HL-60 (cell line): ENCODE data around the gene ANKS1B.

Source experiments
- DNase-seq, 2 experiments: peaks; one replicate each; pipeline ENCODE4 v3.0.0-alpha.2; 2010 to 2020; ENCODE audit warnings: low read depth in 1 of 2, low spot score in 1 of 2
- H3K27ac ChIP-seq: fragments of 250-450 bp; sonication (Bioruptor Pico); replicated peaks from 2 replicates; pipeline ENCODE4 v1.5.1; 2020; ENCODE audit warnings: mild to moderate bottlenecking, moderate library complexity
- H3K27me3 ChIP-seq: fragments of 250-450 bp; sonication (Bioruptor Pico); 2 replicates; pipeline ENCODE4 v1.5.1; 2021; ENCODE audit warnings: mild to moderate bottlenecking, moderate library complexity; ENCODE audit not compliant: insufficient read depth, poor library complexity, severe bottlenecking
- H3K4me3 ChIP-seq: replicated peaks from 2 replicates; pipeline ENCODE4 v1.5.1; 2011; ENCODE audit warnings: mild to moderate bottlenecking, control low read depth, low read length; ENCODE audit not compliant: insufficient read depth
- GABPA ChIP-seq: IDR thresholded peaks from 2 replicates; pipeline ENCODE4 v1.6.1; 2012; ENCODE audit warnings: low read depth
- POLR2AphosphoS5 ChIP-seq: IDR thresholded peaks from 2 replicates; pipeline ENCODE4 v1.6.1; 2012; ENCODE audit warnings: low read depth
- SPI1 ChIP-seq: IDR thresholded peaks from 2 replicates; pipeline ENCODE4 v1.6.1; 2012; ENCODE audit warnings: low read depth, mild to moderate bottlenecking, borderline replicate concordance
- TF ChIP-seq, protein P1 (sequence below): IDR thresholded peaks from one replicate; pipeline ENCODE4 v1.5.1; 2011; ENCODE audit warnings: low read length, control low read depth, inconsistent platforms; ENCODE audit not compliant: insufficient read depth
- TF ChIP-seq, protein P2 (sequence below): IDR thresholded peaks from 2 replicates; pipeline ENCODE4 v1.6.1; 2012; ENCODE audit warnings: low read depth; ENCODE audit not compliant: insufficient replicate concordance

The ANKS1B gene

DNA sequence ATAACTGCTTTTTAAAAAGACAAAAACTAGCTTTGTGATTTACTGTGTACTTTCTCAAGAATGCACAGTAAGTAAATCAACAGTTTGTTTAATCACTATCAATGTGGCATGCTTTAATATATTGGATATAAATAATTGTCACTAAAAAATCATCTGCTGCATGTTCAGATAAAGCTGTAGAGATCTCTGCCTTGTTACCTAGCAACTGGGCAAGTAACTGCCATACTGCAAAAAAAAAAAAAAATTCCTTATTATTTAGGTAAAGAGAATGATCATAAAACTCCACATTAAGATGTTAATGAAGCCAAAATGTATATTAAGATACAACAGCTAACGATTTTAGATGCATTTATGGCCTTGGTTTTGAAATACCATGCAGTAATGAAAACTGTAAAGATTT, 1102.2 kb downstream of the ANKS1B start:
- TF ChIP-seq, protein P1, sequence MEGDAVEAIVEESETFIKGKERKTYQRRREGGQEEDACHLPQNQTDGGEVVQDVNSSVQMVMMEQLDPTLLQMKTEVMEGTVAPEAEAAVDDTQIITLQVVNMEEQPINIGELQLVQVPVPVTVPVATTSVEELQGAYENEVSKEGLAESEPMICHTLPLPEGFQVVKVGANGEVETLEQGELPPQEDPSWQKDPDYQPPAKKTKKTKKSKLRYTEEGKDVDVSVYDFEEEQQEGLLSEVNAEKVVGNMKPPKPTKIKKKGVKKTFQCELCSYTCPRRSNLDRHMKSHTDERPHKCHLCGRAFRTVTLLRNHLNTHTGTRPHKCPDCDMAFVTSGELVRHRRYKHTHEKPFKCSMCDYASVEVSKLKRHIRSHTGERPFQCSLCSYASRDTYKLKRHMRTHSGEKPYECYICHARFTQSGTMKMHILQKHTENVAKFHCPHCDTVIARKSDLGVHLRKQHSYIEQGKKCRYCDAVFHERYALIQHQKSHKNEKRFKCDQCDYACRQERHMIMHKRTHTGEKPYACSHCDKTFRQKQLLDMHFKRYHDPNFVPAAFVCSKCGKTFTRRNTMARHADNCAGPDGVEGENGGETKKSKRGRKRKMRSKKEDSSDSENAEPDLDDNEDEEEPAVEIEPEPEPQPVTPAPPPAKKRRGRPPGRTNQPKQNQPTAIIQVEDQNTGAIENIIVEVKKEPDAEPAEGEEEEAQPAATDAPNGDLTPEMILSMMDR, result no peak
- TF ChIP-seq GABPA, result no peak
- TF ChIP-seq SPI1, result no peak
- TF ChIP-seq, protein P2, sequence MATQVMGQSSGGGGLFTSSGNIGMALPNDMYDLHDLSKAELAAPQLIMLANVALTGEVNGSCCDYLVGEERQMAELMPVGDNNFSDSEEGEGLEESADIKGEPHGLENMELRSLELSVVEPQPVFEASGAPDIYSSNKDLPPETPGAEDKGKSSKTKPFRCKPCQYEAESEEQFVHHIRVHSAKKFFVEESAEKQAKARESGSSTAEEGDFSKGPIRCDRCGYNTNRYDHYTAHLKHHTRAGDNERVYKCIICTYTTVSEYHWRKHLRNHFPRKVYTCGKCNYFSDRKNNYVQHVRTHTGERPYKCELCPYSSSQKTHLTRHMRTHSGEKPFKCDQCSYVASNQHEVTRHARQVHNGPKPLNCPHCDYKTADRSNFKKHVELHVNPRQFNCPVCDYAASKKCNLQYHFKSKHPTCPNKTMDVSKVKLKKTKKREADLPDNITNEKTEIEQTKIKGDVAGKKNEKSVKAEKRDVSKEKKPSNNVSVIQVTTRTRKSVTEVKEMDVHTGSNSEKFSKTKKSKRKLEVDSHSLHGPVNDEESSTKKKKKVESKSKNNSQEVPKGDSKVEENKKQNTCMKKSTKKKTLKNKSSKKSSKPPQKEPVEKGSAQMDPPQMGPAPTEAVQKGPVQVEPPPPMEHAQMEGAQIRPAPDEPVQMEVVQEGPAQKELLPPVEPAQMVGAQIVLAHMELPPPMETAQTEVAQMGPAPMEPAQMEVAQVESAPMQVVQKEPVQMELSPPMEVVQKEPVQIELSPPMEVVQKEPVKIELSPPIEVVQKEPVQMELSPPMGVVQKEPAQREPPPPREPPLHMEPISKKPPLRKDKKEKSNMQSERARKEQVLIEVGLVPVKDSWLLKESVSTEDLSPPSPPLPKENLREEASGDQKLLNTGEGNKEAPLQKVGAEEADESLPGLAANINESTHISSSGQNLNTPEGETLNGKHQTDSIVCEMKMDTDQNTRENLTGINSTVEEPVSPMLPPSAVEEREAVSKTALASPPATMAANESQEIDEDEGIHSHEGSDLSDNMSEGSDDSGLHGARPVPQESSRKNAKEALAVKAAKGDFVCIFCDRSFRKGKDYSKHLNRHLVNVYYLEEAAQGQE, result no peak
- no peak for TF ChIP-seq POLR2AphosphoS5
- peaks cover 2% of the 10 kb centered on the region for H3K27me3 ChIP-seq
- no peak overlapping the region for H3K27ac ChIP-seq
- H3K4me3 ChIP-seq, result no peak overlapping the region
- DNase-seq, result no peak

DNA sequence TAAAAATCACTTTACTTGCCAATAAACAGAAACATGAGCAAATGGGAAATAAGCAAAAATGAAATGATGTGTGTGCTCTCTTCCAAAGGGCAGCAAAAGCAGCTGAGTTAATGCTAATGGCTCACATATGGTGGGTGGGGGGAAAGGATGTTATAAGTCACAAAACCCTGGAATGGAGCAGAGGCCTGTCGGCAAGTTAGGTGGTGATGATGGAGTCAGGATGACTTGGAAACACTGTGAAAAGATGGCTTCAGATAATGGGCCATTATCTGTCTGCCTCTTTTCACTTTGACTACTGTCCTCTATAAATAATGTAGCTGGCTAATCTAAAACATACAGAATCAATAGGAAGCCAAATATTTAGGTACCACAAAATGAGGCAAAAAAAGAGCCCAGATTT, 1111.0 kb downstream of the ANKS1B start:
- DNase-seq, result no peak
- no peaks in the 10 kb centered on the region for H3K27me3 ChIP-seq
- TF ChIP-seq, protein P2, result no peak
- TF ChIP-seq SPI1 (no peak), GABPA (no peak), POLR2AphosphoS5 (no peak)
- TF ChIP-seq, protein P1, result no peak
- H3K4me3 ChIP-seq, result no peak overlapping the region
- H3K27ac ChIP-seq, result no peak overlapping the region

DNA sequence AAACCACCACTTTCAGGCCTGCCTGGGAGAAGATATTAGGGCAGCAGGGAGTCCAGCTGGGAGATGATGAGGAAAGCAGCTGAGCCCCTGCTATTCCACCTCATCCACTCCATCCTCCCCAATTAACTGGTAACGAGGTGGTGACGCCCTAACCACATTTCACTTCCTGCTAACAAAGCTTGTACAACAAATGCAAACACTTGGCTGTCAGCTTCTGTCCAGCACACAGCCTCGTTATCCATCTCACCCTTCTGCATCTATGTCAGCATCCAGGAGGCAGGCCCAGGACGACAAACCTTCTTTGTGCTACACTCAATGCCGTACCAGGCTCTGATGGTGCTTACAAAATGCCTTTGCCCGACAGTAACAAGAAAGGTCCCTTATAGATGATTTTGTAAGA, 1114.2 kb downstream of the ANKS1B start:
- no peak for TF ChIP-seq POLR2AphosphoS5
- TF ChIP-seq GABPA, result no peak
- TF ChIP-seq, protein P1, result no peak
- TF ChIP-seq SPI1, result no peak
- TF ChIP-seq, protein P2, result no peak
- H3K4me3 ChIP-seq, result no peak overlapping the region
- no peaks in the 10 kb centered on the region for H3K27me3 ChIP-seq
- H3K27ac ChIP-seq, result no peak overlapping the region
- DNase-seq, result no peak
